CD4-positive, alpha-beta T cell treated with Interleukin-6 at 100 ng/mL for 8 hours (primary cell): ENCODE results near the gene FAM229A.

Source experiments
- DNase-seq: peaks from one replicate; pipeline ENCODE4 v3.0.0-alpha.2; 2020; ENCODE audit warnings: mixed read lengths, low spot score

Gene FAM229A

DNA sequence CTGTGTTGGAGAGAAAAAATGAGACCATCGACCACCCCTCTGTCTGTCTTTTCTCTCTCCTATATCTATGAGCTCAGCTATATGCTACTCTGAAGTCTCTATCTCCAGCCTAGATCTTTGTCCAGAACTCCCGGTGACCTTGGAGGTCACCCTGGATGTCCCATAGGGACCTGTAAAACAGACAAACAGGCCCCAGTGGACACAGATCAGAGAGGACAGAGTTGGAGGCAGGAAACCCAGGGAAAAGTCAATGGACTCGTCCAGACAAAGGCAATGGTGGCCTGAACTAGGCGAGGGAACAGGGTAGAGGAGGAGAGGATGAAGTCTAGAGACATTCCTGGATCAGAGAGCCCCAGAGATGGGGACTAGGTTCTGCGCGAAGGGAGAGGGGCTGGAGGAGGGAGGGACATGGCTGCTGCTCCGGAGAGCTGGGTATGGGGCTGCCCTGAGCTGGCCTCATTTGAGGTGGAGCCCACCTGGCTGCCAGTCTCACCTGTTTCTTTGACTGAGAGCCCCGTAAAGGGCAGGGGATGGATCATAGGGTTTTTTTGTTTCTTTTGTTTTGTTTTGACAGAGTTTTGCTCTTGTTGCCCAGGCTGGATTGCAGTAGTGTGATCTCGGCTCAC is 15.6 kb downstream of the FAM229A start:
- no peak for DNase-seq

GRCh38 chr1:32345289-32345827 is 16.9 kb downstream of the FAM229A start:
- DNase-seq, result peak; percentile 56

- no peak for DNase-seq
Measured at GRCh38 chr1:32342704-32343103, 19.6 kb downstream of the FAM229A start.

DNA sequence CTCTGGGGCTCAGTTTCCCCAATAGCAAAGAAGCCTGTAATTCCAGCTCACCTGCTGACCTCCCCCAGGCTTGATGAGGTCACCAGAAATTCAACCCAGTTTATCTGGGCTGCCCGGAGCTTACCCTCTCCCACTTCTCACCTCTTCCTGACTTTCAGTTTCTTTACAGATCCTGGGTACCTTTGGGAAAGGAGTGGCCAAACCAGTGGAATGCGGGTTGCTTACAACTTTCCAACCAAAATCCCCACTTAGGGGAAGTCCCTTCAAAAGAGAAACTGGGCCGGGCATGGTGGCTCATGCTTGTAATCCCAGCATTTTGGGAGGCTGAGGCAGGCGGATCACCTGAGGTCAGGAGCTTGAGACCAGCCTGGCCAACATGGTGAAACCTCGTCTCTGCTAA is 20.3 kb downstream of the FAM229A start:
- no peak for DNase-seq

DNA sequence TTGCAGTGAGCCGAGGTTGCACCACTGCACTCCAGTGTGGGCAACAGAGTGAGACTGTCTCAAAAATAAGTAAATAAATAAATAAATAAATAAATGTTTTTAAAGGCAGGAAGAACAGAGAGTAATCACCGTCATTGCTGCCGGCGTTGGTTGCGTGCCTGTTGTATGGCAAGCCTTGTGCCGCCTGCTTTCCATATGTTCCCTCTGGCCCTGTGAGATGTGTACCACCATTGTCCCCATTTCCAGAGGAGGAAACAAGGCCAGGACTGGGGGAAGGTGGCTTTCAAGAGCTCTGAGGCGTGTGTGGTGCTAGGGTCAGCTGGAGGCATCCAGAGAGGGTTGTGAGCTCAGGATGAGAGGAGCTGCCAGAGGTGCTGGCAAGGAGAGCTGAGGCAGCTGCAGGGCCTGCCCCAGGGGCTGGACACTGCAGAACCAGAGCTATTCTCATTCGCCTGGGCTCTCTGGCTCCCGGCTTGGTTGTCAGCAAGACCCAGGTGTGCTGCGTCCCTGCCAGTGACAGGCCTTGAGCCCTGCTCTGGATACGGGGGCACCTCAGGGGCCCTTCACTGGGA is 21.0 kb downstream of the FAM229A start:
- no peak for DNase-seq

GRCh38 chr1:32339363-32339978 is 22.8 kb downstream of the FAM229A start:
- DNase-seq, result no peak

DNA sequence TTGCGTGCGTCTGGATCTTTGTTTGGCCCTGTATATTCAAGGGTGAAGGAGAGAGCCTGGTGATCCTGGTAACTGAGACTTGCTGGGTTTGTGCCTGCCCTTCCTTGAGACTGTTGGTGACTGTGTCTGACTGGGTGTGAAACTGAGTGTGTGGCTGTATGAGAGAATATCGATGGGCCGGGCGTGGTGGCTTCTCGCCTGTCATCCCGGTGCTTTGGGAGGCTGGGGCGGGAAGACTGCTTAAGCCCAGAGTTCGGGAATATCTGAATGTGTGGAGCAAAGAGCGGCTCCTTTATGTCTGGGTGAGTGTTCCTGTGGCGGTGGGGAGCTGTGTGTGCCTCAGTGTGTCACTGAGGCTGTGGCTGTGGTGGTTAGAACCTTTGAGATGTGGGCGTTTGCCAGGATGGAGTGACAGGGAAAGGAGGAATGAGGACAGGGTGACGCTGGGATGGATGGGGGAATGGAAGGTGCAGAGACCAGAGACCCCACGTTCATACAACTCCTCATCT is 23.6 kb downstream of the FAM229A start:
- DNase-seq, result no peak

- DNase-seq, result no peak
Measured at GRCh38 chr1:32337855-32338636, 24.2 kb downstream of the FAM229A start.

DNA sequence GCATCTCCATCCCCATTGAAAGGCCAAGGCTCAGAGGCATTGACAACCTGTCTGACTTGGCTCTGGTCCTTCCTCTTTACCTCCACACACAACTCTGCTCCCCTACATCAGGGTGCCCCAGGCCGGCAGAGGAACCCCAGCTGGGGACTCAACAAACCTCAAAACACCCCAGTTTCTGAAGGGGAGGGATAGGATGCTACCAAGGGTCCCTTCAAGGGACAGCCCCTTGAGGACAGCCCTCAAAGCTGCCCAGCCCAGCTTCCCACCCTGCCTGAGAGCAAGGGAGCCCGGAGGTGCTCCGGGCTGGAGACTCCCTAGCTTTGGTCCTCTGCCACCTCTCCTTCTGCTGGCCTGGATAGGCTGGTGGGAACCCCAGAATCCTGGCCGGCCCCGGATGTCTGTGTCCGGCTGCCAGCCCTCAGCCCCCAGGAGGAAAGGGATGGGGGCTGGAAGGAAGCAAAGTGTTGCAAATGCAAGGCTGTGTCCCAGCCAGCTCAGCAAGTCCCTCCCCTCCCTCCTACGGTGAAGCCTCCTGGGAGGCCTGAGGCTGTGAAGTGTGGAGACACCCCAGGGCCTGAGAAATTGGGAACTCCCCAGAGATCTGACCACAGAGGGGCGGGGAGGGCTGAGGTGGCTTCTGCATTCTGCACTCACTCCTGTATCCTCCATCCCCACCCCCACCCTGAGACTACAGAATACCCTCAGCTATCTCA is 25.2 kb downstream of the FAM229A start:
- DNase-seq, result peak; percentile 48

DNA sequence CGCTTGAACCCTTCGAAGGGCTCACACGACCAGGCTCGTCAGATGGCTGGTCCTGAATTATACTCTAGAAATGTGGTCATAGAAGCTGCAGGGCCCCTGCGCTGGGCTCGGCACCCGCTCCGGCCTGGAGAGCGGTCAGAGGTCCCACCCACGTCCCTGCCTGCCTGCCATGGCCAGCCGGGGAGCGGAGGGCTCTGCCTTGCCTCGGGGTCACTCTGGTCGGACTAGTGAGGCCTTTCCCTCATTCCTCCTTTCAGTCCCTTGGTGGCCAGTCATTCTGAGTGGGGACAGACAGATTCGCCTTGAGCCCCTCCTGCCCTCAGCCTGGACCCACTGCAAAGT is 25.7 kb downstream of the FAM229A start:
- no peak for DNase-seq

DNA sequence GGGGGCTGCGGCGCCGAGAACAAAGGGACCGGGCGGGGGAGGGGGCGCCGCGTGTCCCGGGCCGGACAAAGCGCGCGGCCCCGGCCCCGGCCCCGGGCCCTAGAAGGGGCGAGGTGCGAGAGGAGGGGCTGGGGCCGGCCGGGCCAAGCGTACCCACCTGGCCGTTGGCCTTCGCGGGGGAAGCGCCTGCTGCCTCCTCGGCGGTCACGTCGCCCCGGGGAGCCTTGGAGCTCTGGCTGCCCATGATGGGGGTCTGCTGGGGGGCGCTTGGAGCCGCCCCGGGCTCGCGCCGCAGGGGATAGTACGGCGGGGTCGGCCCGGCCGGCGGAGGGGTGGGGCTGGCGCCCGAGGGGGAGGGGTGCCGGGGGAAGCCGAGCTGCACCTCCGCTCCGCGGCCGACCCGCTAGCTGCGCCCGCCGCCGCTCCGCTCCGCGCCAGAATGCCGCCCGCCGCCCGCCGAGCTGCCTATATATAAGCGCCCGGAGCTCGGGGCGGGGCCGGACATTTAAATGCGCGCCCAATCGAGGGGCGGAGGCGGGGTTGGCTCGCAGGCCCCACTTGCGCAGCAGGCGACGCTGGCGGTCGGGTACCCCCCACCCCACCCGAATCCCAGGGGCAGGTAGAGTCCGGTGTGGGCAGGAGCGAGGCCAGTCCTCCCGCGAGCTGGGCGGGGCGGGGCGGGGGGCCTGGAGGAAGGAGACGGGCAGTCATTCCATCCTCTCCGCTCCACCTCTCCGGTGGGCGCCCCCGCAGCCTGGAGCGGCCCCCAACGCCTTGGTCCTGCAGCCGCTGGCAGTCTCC is 26.3 kb downstream of the FAM229A start, which contains the start of gene MARCKSL1:
TSS of gene MARCKSL1 (minus strand) at position 444 of the 801 bp plus-strand sequence. CDS start at position 244, 200 bp downstream.
- peak; percentile 83 for DNase-seq

DNA sequence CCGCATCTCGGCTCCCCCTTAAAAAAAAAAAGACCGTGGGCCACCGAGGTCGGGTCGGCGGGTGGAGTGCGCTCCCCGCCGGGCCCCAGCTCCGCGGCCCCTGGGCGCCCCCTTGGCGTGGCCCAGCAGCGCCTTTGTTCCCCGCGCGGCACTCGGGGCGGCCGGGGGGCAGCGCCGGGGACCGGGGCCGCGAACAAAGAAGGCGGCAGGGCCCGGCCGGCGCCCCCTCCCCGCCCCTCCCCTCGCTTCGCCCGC is 26.8 kb downstream of the FAM229A start:
- DNase-seq, result no peak

- peak; percentile 65 for DNase-seq
Measured at GRCh38 chr1:32334864-32335534, 27.3 kb downstream of the FAM229A start.

- DNase-seq, result no peak
Measured at GRCh38 chr1:32334274-32334861, 27.9 kb downstream of the FAM229A start.

DNA sequence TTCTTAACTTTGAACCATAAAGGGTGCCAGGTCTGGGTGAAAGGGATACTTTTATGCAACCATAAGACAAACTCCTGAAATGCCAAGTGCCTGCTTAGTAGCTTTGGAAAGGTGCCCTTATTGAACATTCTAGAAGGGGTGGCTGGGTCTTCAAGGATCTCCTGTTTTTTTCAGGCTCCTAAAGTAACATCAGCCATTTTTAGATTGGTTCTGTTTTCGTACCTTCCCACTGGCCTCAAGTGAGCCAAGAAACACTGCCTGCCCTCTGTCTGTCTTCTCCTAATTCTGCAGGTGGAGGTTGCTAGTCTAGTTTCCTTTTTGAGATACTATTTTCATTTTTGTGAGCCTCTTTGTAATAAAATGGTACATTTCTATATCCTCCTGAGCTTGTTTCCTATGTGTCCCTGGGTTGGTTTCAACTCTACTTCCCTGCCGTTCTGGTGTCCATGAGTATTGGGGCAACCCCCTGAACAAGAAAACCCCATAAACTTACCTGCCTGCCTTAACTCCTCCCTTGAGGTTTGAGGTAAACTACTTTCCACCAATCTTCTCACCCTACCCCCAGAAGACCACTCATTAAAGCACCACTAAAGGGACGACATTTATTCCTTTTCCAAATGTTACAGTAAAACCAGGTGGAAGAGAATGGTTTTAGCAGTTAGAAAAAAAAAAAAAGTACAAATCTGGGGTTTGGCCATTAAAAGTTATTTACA is 28.9 kb downstream of the FAM229A start:
- DNase-seq, result no peak

GRCh38 chr1:32332290-32333079 is 29.8 kb downstream of the FAM229A start:
- no peak for DNase-seq

- no peak for DNase-seq
Measured at GRCh38 chr1:32331549-32331948, 30.7 kb downstream of the FAM229A start.

- no peak for DNase-seq
Measured at GRCh38 chr1:32330558-32331151, 31.6 kb downstream of the FAM229A start.
